MM.1S (cell line): ENCODE results near the gene RAPGEF3.

Experiments used
- EZH2 ChIP-seq: fragments of 300-600 bp; sonication (generic); optimal IDR thresholded peaks from 2 replicates; pipeline ENCODE3; 2017; ENCODE audit warnings: low read depth, mild to moderate bottlenecking, antibody characterized with exemption, low read length, mixed read lengths
- EZH2phosphoT487 ChIP-seq: fragments of 300-600 bp; sonication (generic); IDR thresholded peaks from 2 replicates; pipeline ENCODE4 v1.6.1; 2018; ENCODE audit warnings: antibody characterized with exemption, low read length
- TF ChIP-seq, protein P1 (sequence below): fragments of 300-600 bp; sonication (generic); IDR thresholded peaks from 2 replicates; pipeline ENCODE4 v1.5.1; 2016; ENCODE audit warnings: antibody characterized with exemption, low read length, mixed read lengths

DNA sequence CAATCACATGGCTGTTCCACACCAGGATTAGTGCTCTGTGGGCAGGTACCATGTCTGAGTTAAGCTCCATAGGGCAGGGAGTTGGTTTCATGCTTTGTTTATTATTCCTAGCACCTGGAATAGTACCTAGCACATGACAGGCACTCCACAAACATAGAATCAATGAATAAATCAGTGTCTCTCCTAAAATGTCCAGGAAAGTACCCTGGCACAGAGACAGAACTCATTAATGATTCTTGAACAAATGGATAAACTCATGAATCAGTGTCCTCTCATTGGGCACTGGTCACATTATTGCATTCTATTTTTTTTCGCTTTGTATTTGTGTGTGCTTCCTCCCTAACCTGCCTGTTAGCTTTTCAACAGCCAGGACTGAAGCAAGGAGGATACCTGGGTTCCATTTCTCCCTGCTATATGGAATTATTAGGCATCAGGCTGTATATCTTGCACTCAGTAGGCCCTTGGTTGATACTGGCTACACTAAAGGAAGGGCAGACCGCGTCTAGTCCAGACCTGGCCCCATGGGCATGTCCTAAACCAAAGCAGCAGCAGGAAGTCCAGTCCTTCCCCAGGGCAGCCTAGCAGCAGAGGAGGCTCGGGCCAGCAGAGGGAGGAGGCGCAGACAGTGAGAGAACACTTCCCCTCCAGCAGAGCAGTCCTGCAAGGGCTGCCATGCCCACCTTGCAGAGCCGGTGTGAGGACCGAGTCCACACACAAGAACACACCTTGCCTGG is 42.7 kb upstream of the RAPGEF3 start:
- TF ChIP-seq EZH2phosphoT487 (no peak), EZH2 (no peak)
- TF ChIP-seq, protein P1, sequence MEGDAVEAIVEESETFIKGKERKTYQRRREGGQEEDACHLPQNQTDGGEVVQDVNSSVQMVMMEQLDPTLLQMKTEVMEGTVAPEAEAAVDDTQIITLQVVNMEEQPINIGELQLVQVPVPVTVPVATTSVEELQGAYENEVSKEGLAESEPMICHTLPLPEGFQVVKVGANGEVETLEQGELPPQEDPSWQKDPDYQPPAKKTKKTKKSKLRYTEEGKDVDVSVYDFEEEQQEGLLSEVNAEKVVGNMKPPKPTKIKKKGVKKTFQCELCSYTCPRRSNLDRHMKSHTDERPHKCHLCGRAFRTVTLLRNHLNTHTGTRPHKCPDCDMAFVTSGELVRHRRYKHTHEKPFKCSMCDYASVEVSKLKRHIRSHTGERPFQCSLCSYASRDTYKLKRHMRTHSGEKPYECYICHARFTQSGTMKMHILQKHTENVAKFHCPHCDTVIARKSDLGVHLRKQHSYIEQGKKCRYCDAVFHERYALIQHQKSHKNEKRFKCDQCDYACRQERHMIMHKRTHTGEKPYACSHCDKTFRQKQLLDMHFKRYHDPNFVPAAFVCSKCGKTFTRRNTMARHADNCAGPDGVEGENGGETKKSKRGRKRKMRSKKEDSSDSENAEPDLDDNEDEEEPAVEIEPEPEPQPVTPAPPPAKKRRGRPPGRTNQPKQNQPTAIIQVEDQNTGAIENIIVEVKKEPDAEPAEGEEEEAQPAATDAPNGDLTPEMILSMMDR = no peak
